Endothelial cell of umbilical vein (primary cell): Measurements from ENCODE around the gene ERICH6B.

ENCODE experiments used
- CTCF ChIP-seq, 2 donors: IDR thresholded peaks; 1 replicate in 1 of 2; 2 replicates in 1 of 2; pipeline ENCODE4 v1.5.1; 2011; ENCODE audit warnings: low read length in 2 of 2, mild to moderate bottlenecking in 2 of 2, moderate library complexity in 2 of 2, control low read depth in 1 of 2, inconsistent platforms in 1 of 2, low read depth in 1 of 2; ENCODE audit not compliant: insufficient read depth in 1 of 2; ENCODE audit errors: extremely low read depth in 1 of 2
- EZH2 ChIP-seq: IDR thresholded peaks from 2 replicates; pipeline ENCODE4 v1.6.1; 2012; ENCODE audit warnings: borderline replicate concordance, low read depth, mild to moderate bottlenecking, moderate library complexity, low read length, inconsistent platforms; ENCODE audit not compliant: severe bottlenecking
- MAX ChIP-seq: IDR thresholded peaks from 2 replicates; pipeline ENCODE4 v1.6.1; 2011; ENCODE audit not compliant: insufficient read depth, insufficient read length
- MYC ChIP-seq: IDR thresholded peaks from one replicate; pipeline ENCODE4 v1.6.1; 2011; ENCODE audit warnings: mild to moderate bottlenecking, low read depth, low read length
- POLR2A ChIP-seq: IDR thresholded peaks from 2 replicates; pipeline ENCODE4 v1.6.1; 2012; ENCODE audit warnings: low read depth, mild to moderate bottlenecking, control low read depth, low read length
- POLR2AphosphoS5 ChIP-seq: IDR thresholded peaks from 2 replicates; pipeline ENCODE4 v1.6.1; 2012; ENCODE audit warnings: low read depth, mild to moderate bottlenecking, control low read depth, low read length, moderate library complexity; ENCODE audit not compliant: insufficient read depth

- TF ChIP-seq POLR2AphosphoS5 (no peak), POLR2A (no peak), EZH2 (no peak), CTCF (IDR thresholded peaks at IDR 0.05; ENCODE audit: extremely low read depth in 1 of 2, insufficient read depth in 1 of 2, low read depth in 1 of 2, low read length in 2 of 2) (no peak), MAX (no peak), MYC (no peak)
These were observed 74.7 kb downstream of the ERICH6B start for GRCh38 chr13:45540864-45541263.
